H9 (cell line): ENCODE data around the gene SHISA4. TPM values are rescaled to one million over a fixed set of nuclear protein-coding genes. Genes with fewer than 3 reads are reported as not detected.

ENCODE experiments used
- DNase-seq: peaks from one replicate; pipeline ENCODE4 v3.0.0-alpha.2; 2017
- H2AFZ ChIP-seq: one replicate; pipeline ENCODE4 v1.6.1; 2013; ENCODE audit warnings: mild to moderate bottlenecking, low read length, control low read depth, moderate library complexity
- H2AK5ac ChIP-seq: 2 replicates; pipeline ENCODE4 v1.6.1; 2013; ENCODE audit warnings: low read length, control low read depth, mixed read lengths; ENCODE audit not compliant: insufficient read length
- H2BK120ac ChIP-seq: one replicate; pipeline ENCODE4 v1.6.1; 2013; ENCODE audit warnings: low read depth, mild to moderate bottlenecking, low read length, control low read depth, inconsistent platforms; ENCODE audit not compliant: poor library complexity, severe bottlenecking
- H2BK12ac ChIP-seq: 2 replicates; pipeline ENCODE4 v1.6.1; 2013; ENCODE audit warnings: low read length, control low read depth, mixed read lengths, low read depth; ENCODE audit not compliant: insufficient read length
- H2BK15ac ChIP-seq: 2 replicates; pipeline ENCODE4 v1.6.1; 2013; ENCODE audit warnings: low read depth, low read length, control low read depth
- H2BK20ac ChIP-seq: one replicate; pipeline ENCODE4 v1.6.1; 2013; ENCODE audit warnings: low read depth, mild to moderate bottlenecking, low read length, control low read depth, inconsistent platforms; ENCODE audit not compliant: poor library complexity, severe bottlenecking
- H2BK5ac ChIP-seq: 2 replicates; pipeline ENCODE4 v1.6.1; 2013; ENCODE audit warnings: low read length, control low read depth, mixed read lengths; ENCODE audit not compliant: insufficient read length
- H3K14ac ChIP-seq: 2 replicates; pipeline ENCODE4 v1.6.1; 2013; ENCODE audit warnings: low read length, control low read depth; ENCODE audit not compliant: insufficient read depth
- H3K18ac ChIP-seq: 2 replicates; pipeline ENCODE4 v1.6.1; 2013; ENCODE audit warnings: low read depth, mild to moderate bottlenecking, mixed read lengths, low read length, control low read depth; ENCODE audit not compliant: insufficient read length
- H3K23ac ChIP-seq: 2 replicates; pipeline ENCODE4 v1.6.1; 2013; ENCODE audit warnings: low read length, control low read depth, mixed read lengths, low read depth; ENCODE audit not compliant: insufficient read length
- H3K23me2 ChIP-seq: 2 replicates; pipeline ENCODE4 v1.6.1; 2013; ENCODE audit warnings: low read depth, mild to moderate bottlenecking, mixed read lengths, low read length, control low read depth; ENCODE audit not compliant: insufficient read length, poor library complexity, severe bottlenecking
- H3K27ac ChIP-seq: 2 replicates; pipeline ENCODE4 v1.5.1; 2013; ENCODE audit warnings: low read length, control low read depth, mixed read lengths, low read depth; ENCODE audit not compliant: insufficient read length
- H3K27me3 ChIP-seq: 2 replicates; pipeline ENCODE4 v1.6.1; 2013; ENCODE audit warnings: low read length, control low read depth, inconsistent platforms; ENCODE audit not compliant: insufficient read depth
- H3K4ac ChIP-seq: 2 replicates; pipeline ENCODE4 v1.6.1; 2013; ENCODE audit warnings: low read depth, mild to moderate bottlenecking, control low read depth, inconsistent platforms, low read length, moderate library complexity
- H3K4me1 ChIP-seq: 2 replicates; pipeline ENCODE4 v1.6.1; 2013; ENCODE audit warnings: low read length, control low read depth, inconsistent platforms; ENCODE audit not compliant: insufficient read depth
- H3K4me2 ChIP-seq: 2 replicates; pipeline ENCODE4 v1.6.1; 2013; ENCODE audit warnings: low read length, control low read depth, mixed read lengths; ENCODE audit not compliant: insufficient read length, insufficient read depth
- H3K56ac ChIP-seq: 2 replicates; pipeline ENCODE4 v1.6.1; 2013; ENCODE audit warnings: low read depth, mild to moderate bottlenecking, mixed read lengths, low read length, control low read depth; ENCODE audit not compliant: insufficient read length
- H3K79me1 ChIP-seq: 2 replicates; pipeline ENCODE4 v1.6.1; 2013; ENCODE audit warnings: low read depth, mild to moderate bottlenecking, moderate library complexity, low read length, control low read depth, inconsistent platforms; ENCODE audit not compliant: insufficient read depth, poor library complexity, severe bottlenecking
- H3K79me2 ChIP-seq: 2 replicates; pipeline ENCODE4 v1.6.1; 2013; ENCODE audit warnings: low read length, control low read depth, inconsistent platforms; ENCODE audit not compliant: insufficient read depth
- H3K9ac ChIP-seq: 2 replicates; pipeline ENCODE4 v1.6.1; 2013; ENCODE audit warnings: low read length, control low read depth, mixed read lengths; ENCODE audit not compliant: insufficient read length; ENCODE audit errors: extremely low read depth
- H3K9me3 ChIP-seq: one replicate; pipeline ENCODE4 v1.6.1; 2013; ENCODE audit warnings: low read depth, low read length, inconsistent platforms; ENCODE audit not compliant: control insufficient read depth
- H3T11ph ChIP-seq: one replicate; pipeline ENCODE4 v1.6.1; 2013; ENCODE audit warnings: mild to moderate bottlenecking, low read length, control low read depth, inconsistent platforms
- H4K20me1 ChIP-seq: one replicate; pipeline ENCODE4 v1.6.1; 2013; ENCODE audit not compliant: control insufficient read depth, insufficient read length, insufficient read depth
- H4K5ac ChIP-seq: 2 replicates; pipeline ENCODE4 v1.6.1; 2013; ENCODE audit warnings: low read depth, mild to moderate bottlenecking, mixed read lengths, low read length, control low read depth; ENCODE audit not compliant: insufficient read length
- H4K8ac ChIP-seq: replicated peaks from 2 replicates; pipeline ENCODE4 v1.6.1; 2013; ENCODE audit warnings: low read length, control low read depth, mixed read lengths, low read depth; ENCODE audit not compliant: insufficient read length
- H4K91ac ChIP-seq: 2 replicates; pipeline ENCODE4 v1.6.1; 2013; ENCODE audit warnings: low read depth, mild to moderate bottlenecking, moderate library complexity, mixed read lengths, low read length, control low read depth; ENCODE audit not compliant: insufficient read length
- H3K27ac Mint-ChIP-seq, 3 experiments: 2 replicates in 2 of 3; 3 replicates in 1 of 3; pipeline ENCODE4 v1.8.0; 2020 to 2021; ENCODE audit warnings: mixed read lengths in 3 of 3, mild to moderate bottlenecking in 1 of 3, moderate library complexity in 1 of 3
- H3K27me3 Mint-ChIP-seq: 2 replicates; pipeline ENCODE4 v1.8.0; 2021; ENCODE audit warnings: low read depth, mild to moderate bottlenecking, moderate library complexity, mixed read lengths
- H3K36me3 Mint-ChIP-seq, 3 experiments: 2 replicates in 2 of 3; 3 replicates in 1 of 3; pipeline ENCODE4 v1.8.0; 2020 to 2021; ENCODE audit warnings: low read depth in 3 of 3, mixed read lengths in 3 of 3; ENCODE audit not compliant: insufficient read depth in 1 of 3
- H3K4me1 Mint-ChIP-seq, 2 experiments: 2 replicates each; pipeline ENCODE4 v1.8.0; 2020; ENCODE audit warnings: mixed read lengths in 2 of 2
- H3K4me3 Mint-ChIP-seq, 2 experiments: 2 replicates in 1 of 2; 3 replicates in 1 of 2; pipeline ENCODE4 v1.8.0; 2020 to 2021; ENCODE audit warnings: mild to moderate bottlenecking in 2 of 2, mixed read lengths in 2 of 2, moderate library complexity in 1 of 2
- H3K9me3 Mint-ChIP-seq, 2 experiments: 2 replicates in 1 of 2; 3 replicates in 1 of 2; pipeline ENCODE4 v1.8.0; 2020; ENCODE audit warnings: mild to moderate bottlenecking in 2 of 2, mixed read lengths in 2 of 2, moderate library complexity in 1 of 2
- CTCF ChIP-seq: fragments of 200-600 bp; sonication (generic); conservative IDR thresholded peaks from 3 replicates; pipeline ENCODE4 v1.8.0; 2021; ENCODE audit warnings: antibody characterized with exemption, mild to moderate bottlenecking
- whole genome bisulfite sequencing: extraction: QIAGEN DNeasy Blood & Tissue Kit; methylation state at CpG from one replicate; pipeline ENCODE4 v1.1.7; 2013; ENCODE audit warnings: missing lambda C conversion rate, low lambda C conversion rate, mixed read lengths; ENCODE audit not compliant: insufficient read length; ENCODE audit errors: extremely low coverage; 5-methylcytosine and 5-hydroxymethylcytosine counted together
- total RNA-seq: library from RNA; stranded (reverse); gene quantifications from 2 replicates; pipeline ENCODE4 v1.2.1, GENCODE V29; 2021

SHISA4 gene
- total RNA-seq, 1 experiment from 2014 or later, result 6.3 TPM

GRCh38 chr1:201850053-201850397 is 38.7 kb upstream of the SHISA4 start:
- no peak for DNase-seq
- H3K14ac ChIP-seq, result no peak overlapping the region
- H3K4me2 ChIP-seq, result no peak overlapping the region
- Mint-ChIP-seq H3K9me3 (no peaks in the 10 kb centered on the region), H3K27ac (no peak overlapping the region), H3K27me3 (no peaks in the 10 kb centered on the region), H3K36me3 (peaks cover 26 to 70% (median 65%) of the 10 kb centered on the region in 3 experiments; a peak in 6 of 7 replicates), H3K4me3 (no peak overlapping the region), H3K4me1 (no peaks in the 10 kb centered on the region)
- no peak overlapping the region for H3K9ac ChIP-seq
- no peak overlapping the region for H2BK20ac ChIP-seq
- no peak overlapping the region for H3K4ac ChIP-seq
- no peak overlapping the region for H2AK5ac ChIP-seq
- no peak overlapping the region for H3K56ac ChIP-seq
- H2BK15ac ChIP-seq, result no peak overlapping the region
- no peak overlapping the region for H3K27ac ChIP-seq
- H3T11ph ChIP-seq, result no peak overlapping the region
- no peak for TF ChIP-seq CTCF
- no peaks in the 10 kb centered on the region for H3K4me1 ChIP-seq
- no CpG with 5 or more reads among the region's 1 CpG for WGBS
- no peaks in the 10 kb centered on the region for H3K79me1 ChIP-seq
- no peak overlapping the region for H3K23ac ChIP-seq
- H2BK12ac ChIP-seq, result no peak overlapping the region
- no peaks in the 10 kb centered on the region for H3K23me2 ChIP-seq
- no peak overlapping the region for H2BK5ac ChIP-seq
- no peaks in the 10 kb centered on the region for H3K9me3 ChIP-seq
- no peaks in the 10 kb centered on the region for H4K20me1 ChIP-seq
- H3K18ac ChIP-seq, result no peak overlapping the region
- H3K27me3 ChIP-seq, result no peaks in the 10 kb centered on the region
- H4K91ac ChIP-seq, result no peak overlapping the region
- no peak overlapping the region for H2AFZ ChIP-seq
- H4K8ac ChIP-seq, result no peak overlapping the region
- H3K79me2 ChIP-seq, result peaks cover 2% of the 10 kb centered on the region; the same call in 1 of the 2 replicates
- H4K5ac ChIP-seq, result no peak overlapping the region
- no peak overlapping the region for H2BK120ac ChIP-seq
